ENCODE measurements around the gene ARIH2. TPM values are rescaled to one million over a fixed set of nuclear protein-coding genes. Genes with fewer than 3 reads are reported as not detected.

Gene ARIH2
- total and polyA plus RNA-seq, 9 of the 15 experiments (the other 6 are each of a cell fraction or from before 2014, with no cell fraction given), result 27.0 to 120 (median 108) TPM

DNA sequence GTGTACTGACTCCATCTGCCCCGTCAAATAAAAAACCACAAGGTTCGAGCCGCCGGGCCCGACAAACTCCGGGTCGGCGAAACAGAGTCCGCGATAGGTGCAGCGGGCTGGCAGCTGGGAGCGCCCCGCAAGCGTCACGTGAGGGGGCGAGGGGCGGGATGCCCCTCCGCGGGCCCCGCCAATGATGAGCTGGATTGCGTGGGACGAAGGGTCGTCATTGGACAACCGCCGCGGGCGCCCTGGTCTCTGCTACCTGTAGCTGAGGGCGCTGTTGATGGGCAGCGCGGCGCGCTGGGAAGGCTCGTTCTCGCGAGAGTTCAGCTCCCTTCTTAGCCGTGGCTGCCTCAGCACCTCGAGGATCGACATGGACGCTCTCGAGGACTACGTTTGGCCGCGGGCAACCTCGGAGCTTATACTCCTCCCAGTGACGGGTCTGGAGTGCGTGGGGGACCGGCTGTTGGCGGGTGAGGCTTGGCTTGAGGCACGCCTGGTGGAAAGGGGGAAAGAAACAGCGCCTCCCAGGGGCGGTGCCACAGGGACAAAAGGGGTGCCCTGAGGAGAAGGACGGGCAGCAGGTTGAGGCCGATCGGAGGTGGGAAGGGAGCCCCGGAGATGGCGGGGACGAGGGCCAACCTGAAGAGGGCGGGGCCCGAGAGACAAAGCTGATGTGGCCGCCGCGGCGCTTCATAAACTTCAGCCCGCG, 88.6 kb downstream of the ARIH2 start, which contains the start of gene WDR6 (continued):
- TF ChIP-seq, protein P1, sequence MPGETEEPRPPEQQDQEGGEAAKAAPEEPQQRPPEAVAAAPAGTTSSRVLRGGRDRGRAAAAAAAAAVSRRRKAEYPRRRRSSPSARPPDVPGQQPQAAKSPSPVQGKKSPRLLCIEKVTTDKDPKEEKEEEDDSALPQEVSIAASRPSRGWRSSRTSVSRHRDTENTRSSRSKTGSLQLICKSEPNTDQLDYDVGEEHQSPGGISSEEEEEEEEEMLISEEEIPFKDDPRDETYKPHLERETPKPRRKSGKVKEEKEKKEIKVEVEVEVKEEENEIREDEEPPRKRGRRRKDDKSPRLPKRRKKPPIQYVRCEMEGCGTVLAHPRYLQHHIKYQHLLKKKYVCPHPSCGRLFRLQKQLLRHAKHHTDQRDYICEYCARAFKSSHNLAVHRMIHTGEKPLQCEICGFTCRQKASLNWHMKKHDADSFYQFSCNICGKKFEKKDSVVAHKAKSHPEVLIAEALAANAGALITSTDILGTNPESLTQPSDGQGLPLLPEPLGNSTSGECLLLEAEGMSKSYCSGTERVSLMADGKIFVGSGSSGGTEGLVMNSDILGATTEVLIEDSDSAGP (CRISPR knock-in tag; IDR thresholded peaks at IDR 0.05), result 0 out of 2 replicates have a peak, but pooled peaks have one; percentile 7
- TF ChIP-seq MEF2D (tag; conservative IDR thresholded peaks at IDR 0.05; ENCODE audit: low read depth), result no peak
- TF ChIP-seq MTA3 (IDR thresholded peaks at IDR 0.05; ENCODE audit: borderline replicate concordance), result peak; percentile 50
- peak; percentile 48; the same call in 1 of the 2 replicates for TF ChIP-seq POLR2AphosphoS5 (IDR thresholded peaks at IDR 0.05; ENCODE audit: control insufficient read depth, insufficient read depth, low read depth, low read length)
- TF ChIP-seq TEAD1 (CRISPR knock-in tag; IDR thresholded peaks at IDR 0.05), result 0 out of 4 replicates have a peak, but pooled peaks of 1 of the 2 experiments have one; percentile 7
- no peak for TF ChIP-seq ZFP1 (CRISPR knock-in tag; IDR thresholded peaks at IDR 0.05)
- TF ChIP-seq MTA2 (IDR thresholded peaks at IDR 0.05; ENCODE audit: low read depth), result no peak
- TF ChIP-seq E2F5 (CRISPR knock-in tag; IDR thresholded peaks at IDR 0.05), result no peak
- TF ChIP-seq PCBP1 (IDR thresholded peaks at IDR 0.05; ENCODE audit: low read depth, low read length, poor library complexity, severe bottlenecking), result peak; percentile 47
- TF ChIP-seq COPS2 (conservative IDR thresholded peaks at IDR 0.05), result no peak
- TF ChIP-seq KDM5B (IDR thresholded peaks at IDR 0.05; ENCODE audit: insufficient replicate concordance, low read depth, low read length), result peak; percentile 84
- no peak for TF ChIP-seq ZNF561 (CRISPR knock-in tag; conservative IDR thresholded peaks at IDR 0.05)
- TF ChIP-seq SMARCE1 (IDR thresholded peaks at IDR 0.05), result peak; percentile 63; the same call in 1 of the 2 replicates
- TF ChIP-seq SMAD4 (CRISPR knock-in tag; conservative IDR thresholded peaks at IDR 0.05), result no peak
- TF ChIP-seq SMARCB1 (IDR thresholded peaks at IDR 0.05; ENCODE audit: insufficient read length, low read depth), result no peak
- no peak for TF ChIP-seq U2AF1 (optimal IDR thresholded peaks at IDR 0.05; ENCODE audit: low read depth, low read length)
- no peak for TF ChIP-seq DIDO1 (tag; IDR thresholded peaks at IDR 0.05; ENCODE audit: low read depth)
- TF ChIP-seq NCOR1 (IDR thresholded peaks at IDR 0.05), result 0 out of 2 replicates have a peak, but pooled peaks have one; percentile 16
- no peak for TF ChIP-seq ZNF146 (CRISPR knock-in tag; IDR thresholded peaks at IDR 0.05; ENCODE audit: unreplicated experiment)
- no peak for TF ChIP-seq PHTF2 (CRISPR knock-in tag; IDR thresholded peaks at IDR 0.05)
- TF ChIP-seq ZNF324 (CRISPR knock-in tag; IDR thresholded peaks at IDR 0.05), result no peak
- no peak for TF ChIP-seq ZNF764 (CRISPR knock-in tag; IDR thresholded peaks at IDR 0.05; ENCODE audit: low read depth)
- TF ChIP-seq NCOA2 (IDR thresholded peaks at IDR 0.05; ENCODE audit: partially characterized antibody in 2 of 2), result no peak
- TF ChIP-seq, protein P2, sequence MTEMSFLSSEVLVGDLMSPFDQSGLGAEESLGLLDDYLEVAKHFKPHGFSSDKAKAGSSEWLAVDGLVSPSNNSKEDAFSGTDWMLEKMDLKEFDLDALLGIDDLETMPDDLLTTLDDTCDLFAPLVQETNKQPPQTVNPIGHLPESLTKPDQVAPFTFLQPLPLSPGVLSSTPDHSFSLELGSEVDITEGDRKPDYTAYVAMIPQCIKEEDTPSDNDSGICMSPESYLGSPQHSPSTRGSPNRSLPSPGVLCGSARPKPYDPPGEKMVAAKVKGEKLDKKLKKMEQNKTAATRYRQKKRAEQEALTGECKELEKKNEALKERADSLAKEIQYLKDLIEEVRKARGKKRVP (CRISPR knock-in tag; IDR thresholded peaks at IDR 0.05), result no peak
- no peak for TF ChIP-seq ZC3H11A (IDR thresholded peaks at IDR 0.05; ENCODE audit: low read depth, low read length)
